GM23338 (cell line): ENCODE results near the gene MAGI1. TPM values are rescaled to one million over a fixed set of nuclear protein-coding genes. Genes with fewer than 3 reads are reported as not detected.

ENCODE experiments used
- ATAC-seq: fragments of 200-7000 bp; cut with Tn5 transposase; 3 replicates; pipeline ENCODE4 v1.9.1; 2020
- DNase-seq: peaks from one replicate; pipeline ENCODE4 v3.0.0-alpha.2; 2015; ENCODE audit warnings: low spot score
- H2AFZ ChIP-seq: fragments of 200-600 bp; sonication (generic); 2 replicates; pipeline ENCODE4 v1.8.0; 2016; ENCODE audit warnings: antibody characterized with exemption, mild to moderate bottlenecking, moderate library complexity
- H3F3A ChIP-seq: fragments of 200-600 bp; sonication (generic); replicated peaks from 2 replicates; pipeline ENCODE4 v1.8.0; 2017; ENCODE audit warnings: antibody characterized with exemption, mixed run types, low read depth
- H3K27ac ChIP-seq: fragments of 200-600 bp; sonication (generic); 2 replicates; pipeline ENCODE4 v1.6.1; 2016; ENCODE audit warnings: low read depth
- H3K27me3 ChIP-seq: fragments of 200-600 bp; sonication (generic); 2 replicates; pipeline ENCODE4 v1.8.0; 2016; ENCODE audit warnings: mild to moderate bottlenecking, mixed run types, moderate library complexity; ENCODE audit not compliant: insufficient read depth
- H3K36me3 ChIP-seq: fragments of 200-600 bp; sonication (generic); 2 replicates; pipeline ENCODE4 v1.8.0; 2016; ENCODE audit warnings: mild to moderate bottlenecking; ENCODE audit not compliant: insufficient read depth
- H3K4me1 ChIP-seq: fragments of 200-600 bp; sonication (generic); 2 replicates; pipeline ENCODE4 v1.8.0; 2016; ENCODE audit warnings: mild to moderate bottlenecking, moderate library complexity; ENCODE audit not compliant: insufficient read depth
- H3K4me2 ChIP-seq: fragments of 200-600 bp; sonication (generic); 2 replicates; pipeline ENCODE4 v1.7.1; 2017; ENCODE audit warnings: mixed run types
- H3K4me3 ChIP-seq: fragments of 200-600 bp; sonication (generic); 2 replicates; pipeline ENCODE4 v1.6.1; 2016; ENCODE audit warnings: mixed run types
- H3K79me2 ChIP-seq: fragments of 200-600 bp; sonication (generic); replicated peaks from 2 replicates; pipeline ENCODE4 v1.8.0; 2017; ENCODE audit warnings: mild to moderate bottlenecking; ENCODE audit not compliant: insufficient read depth
- H3K9me2 ChIP-seq: fragments of 200-600 bp; sonication (generic); 2 replicates; pipeline ENCODE4 v1.8.0; 2017; ENCODE audit not compliant: insufficient read depth
- H4K20me1 ChIP-seq: fragments of 200-600 bp; sonication (generic); replicated peaks from 2 replicates; pipeline ENCODE4 v1.8.0; 2017; ENCODE audit warnings: mild to moderate bottlenecking; ENCODE audit not compliant: insufficient read depth
- H3K27ac Mint-ChIP-seq: 2 replicates; pipeline ENCODE4 v1.8.0; 2020; ENCODE audit warnings: inconsistent platforms, mild to moderate bottlenecking, moderate library complexity, mixed read lengths
- H3K27me3 Mint-ChIP-seq: 3 replicates; pipeline ENCODE4 v1.8.0; 2022; ENCODE audit warnings: low read depth, mild to moderate bottlenecking, moderate library complexity, mixed read lengths, inconsistent platforms; ENCODE audit not compliant: insufficient read depth, poor library complexity
- H3K36me3 Mint-ChIP-seq: 3 replicates; pipeline ENCODE4 v1.8.0; 2021; ENCODE audit warnings: low read depth, mild to moderate bottlenecking, inconsistent platforms, moderate library complexity, mixed read lengths
- H3K4me1 Mint-ChIP-seq: 3 replicates; pipeline ENCODE4 v1.8.0; 2020; ENCODE audit warnings: mild to moderate bottlenecking, inconsistent platforms, mixed read lengths
- H3K4me3 Mint-ChIP-seq: 3 replicates; pipeline ENCODE4 v1.8.0; 2021; ENCODE audit warnings: moderate library complexity, mild to moderate bottlenecking, inconsistent platforms, mixed read lengths
- H3K9me3 Mint-ChIP-seq: 3 replicates; pipeline ENCODE4 v1.8.0; 2020; ENCODE audit warnings: moderate library complexity, mild to moderate bottlenecking, inconsistent platforms, mixed read lengths
- CREB1 ChIP-seq: fragments of 250-450 bp; sonication (Bioruptor Pico); IDR thresholded peaks from 2 replicates; pipeline ENCODE4 v1.5.0; 2020; ENCODE audit warnings: low read depth, mild to moderate bottlenecking, moderate library complexity
- EZH2 ChIP-seq: fragments of 200-600 bp; sonication (generic); IDR thresholded peaks from one replicate; pipeline ENCODE4 v1.8.0; 2017; ENCODE audit warnings: antibody characterized with exemption, mild to moderate bottlenecking, low read depth; ENCODE audit not compliant: unreplicated experiment
- EZH2phosphoT487 ChIP-seq: fragments of 200-600 bp; sonication (generic); IDR thresholded peaks from one replicate; pipeline ENCODE4 v1.8.1; 2018; ENCODE audit warnings: antibody characterized with exemption; ENCODE audit not compliant: unreplicated experiment
- NANOG ChIP-seq: IDR thresholded peaks from 2 replicates; pipeline ENCODE4 v1.6.1; 2016; ENCODE audit warnings: antibody characterized with exemption, borderline replicate concordance
- POLR2AphosphoS5 ChIP-seq: IDR thresholded peaks from 2 replicates; pipeline ENCODE4 v1.6.1; 2016; ENCODE audit warnings: antibody characterized with exemption, low read depth
- STAT1 ChIP-seq: IDR thresholded peaks from one replicate; pipeline ENCODE4 v1.6.1; 2016; ENCODE audit warnings: antibody characterized with exemption; ENCODE audit not compliant: unreplicated experiment
- ZNF331 ChIP-seq: fragments of 250-450 bp; sonication (Bioruptor Pico); IDR thresholded peaks from 2 replicates; pipeline ENCODE4 v1.5.0; 2020; ENCODE audit warnings: low read depth, mild to moderate bottlenecking, moderate library complexity
- polyA plus RNA-seq: library from polyadenylated mRNA; unstranded; fragments of >200 nt; fragmentation: Nextera tagmentation; extraction: Ambion mirVana; gene quantifications from 2 replicates; pipeline ENCODE4 v1.2.1, GENCODE V29; 2016
- total RNA-seq: library from RNA; depleted of rRNA; stranded (reverse); fragments of >200 nt; shearing (Covaris generic); gene quantifications from 2 replicates; pipeline ENCODE4 v1.2.3, GENCODE V29; 2014
- TF ChIP-seq, protein P1 (sequence below): fragments of 250-450 bp; sonication (Bioruptor Pico); IDR thresholded peaks from 2 replicates; pipeline ENCODE4 v1.5.0; 2020; ENCODE audit warnings: mild to moderate bottlenecking, moderate library complexity
- TF ChIP-seq, protein P2 (sequence below), 2 experiments: fragments of 200-600 bp in 1 of 2; sonication (generic) in 1 of 2; conservative IDR thresholded peaks; 2 replicates each; pipeline versions ENCODE4 v1.5.1 to v1.6.1; 2016 to 2017; ENCODE audit warnings: antibody characterized with exemption in 2 of 2, low read depth in 2 of 2, mild to moderate bottlenecking in 2 of 2, moderate library complexity in 1 of 2
- TF ChIP-seq, protein P3 (sequence below): IDR thresholded peaks from 2 replicates; pipeline ENCODE4 v1.6.1; 2016; ENCODE audit warnings: antibody characterized with exemption
- TF ChIP-seq, protein P4 (sequence below): IDR thresholded peaks from one replicate; pipeline ENCODE4 v1.6.1; 2018; ENCODE audit warnings: antibody characterized with exemption; ENCODE audit not compliant: unreplicated experiment

The MAGI1 gene
- total and polyA plus RNA-seq, 2 experiments from 2014 or later = 27.4 to 71.2 TPM

DNA sequence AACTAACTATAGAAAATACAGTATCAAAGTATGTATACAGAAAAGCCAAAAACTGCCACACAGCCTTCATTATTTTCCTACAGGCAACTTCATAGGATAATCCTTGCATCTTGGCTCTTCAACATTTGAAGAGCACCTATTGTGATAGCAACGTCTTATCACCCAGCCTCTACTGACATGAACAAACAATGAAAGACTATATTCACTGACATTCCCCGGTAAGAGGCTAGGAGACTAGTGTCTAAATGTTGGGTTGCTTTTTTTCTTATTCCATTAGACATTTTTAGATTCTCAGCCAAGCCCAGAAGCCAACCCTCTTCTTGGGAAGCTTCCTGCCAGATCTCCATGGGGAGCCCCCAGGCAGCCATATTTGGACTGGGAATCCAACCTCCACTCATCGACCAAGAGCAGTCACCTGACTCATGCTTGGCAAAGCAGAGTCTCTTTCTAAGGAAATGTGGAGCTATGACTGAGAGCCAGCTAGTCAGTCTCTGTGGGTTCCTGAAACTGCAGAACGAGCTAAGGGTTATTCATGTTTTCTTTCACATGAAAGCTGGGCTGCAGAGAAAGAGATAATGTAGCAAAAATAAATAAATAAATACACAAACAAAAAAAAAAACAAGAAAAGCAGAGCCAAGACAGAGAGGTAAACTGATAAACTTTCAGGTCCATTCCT, 227.5 kb downstream of the MAGI1 start:
- no peaks in the 10 kb centered on the region; the same call in 2 of the 3 replicates for H3K9me3 Mint-ChIP-seq
- no peak overlapping the region for H3K27ac Mint-ChIP-seq

More for the DNA sequence above, 227.5 kb downstream of the MAGI1 start:
- H3K36me3 ChIP-seq = no peaks in the 10 kb centered on the region
- no peak for DNase-seq
- H3K4me2 ChIP-seq = no peak overlapping the region
- H3K4me1 ChIP-seq = peaks cover 40% of the 10 kb centered on the region
- H3K4me3 ChIP-seq = no peak overlapping the region
- no peak overlapping the region for H3K27ac ChIP-seq
- TF ChIP-seq ZNF331 (CRISPR knock-in tag) (no peak), EZH2 (no peak), CREB1 (CRISPR knock-in tag) (no peak), STAT1 (no peak), POLR2AphosphoS5 (no peak), EZH2phosphoT487 (no peak), NANOG (no peak)
- TF ChIP-seq, protein P1, sequence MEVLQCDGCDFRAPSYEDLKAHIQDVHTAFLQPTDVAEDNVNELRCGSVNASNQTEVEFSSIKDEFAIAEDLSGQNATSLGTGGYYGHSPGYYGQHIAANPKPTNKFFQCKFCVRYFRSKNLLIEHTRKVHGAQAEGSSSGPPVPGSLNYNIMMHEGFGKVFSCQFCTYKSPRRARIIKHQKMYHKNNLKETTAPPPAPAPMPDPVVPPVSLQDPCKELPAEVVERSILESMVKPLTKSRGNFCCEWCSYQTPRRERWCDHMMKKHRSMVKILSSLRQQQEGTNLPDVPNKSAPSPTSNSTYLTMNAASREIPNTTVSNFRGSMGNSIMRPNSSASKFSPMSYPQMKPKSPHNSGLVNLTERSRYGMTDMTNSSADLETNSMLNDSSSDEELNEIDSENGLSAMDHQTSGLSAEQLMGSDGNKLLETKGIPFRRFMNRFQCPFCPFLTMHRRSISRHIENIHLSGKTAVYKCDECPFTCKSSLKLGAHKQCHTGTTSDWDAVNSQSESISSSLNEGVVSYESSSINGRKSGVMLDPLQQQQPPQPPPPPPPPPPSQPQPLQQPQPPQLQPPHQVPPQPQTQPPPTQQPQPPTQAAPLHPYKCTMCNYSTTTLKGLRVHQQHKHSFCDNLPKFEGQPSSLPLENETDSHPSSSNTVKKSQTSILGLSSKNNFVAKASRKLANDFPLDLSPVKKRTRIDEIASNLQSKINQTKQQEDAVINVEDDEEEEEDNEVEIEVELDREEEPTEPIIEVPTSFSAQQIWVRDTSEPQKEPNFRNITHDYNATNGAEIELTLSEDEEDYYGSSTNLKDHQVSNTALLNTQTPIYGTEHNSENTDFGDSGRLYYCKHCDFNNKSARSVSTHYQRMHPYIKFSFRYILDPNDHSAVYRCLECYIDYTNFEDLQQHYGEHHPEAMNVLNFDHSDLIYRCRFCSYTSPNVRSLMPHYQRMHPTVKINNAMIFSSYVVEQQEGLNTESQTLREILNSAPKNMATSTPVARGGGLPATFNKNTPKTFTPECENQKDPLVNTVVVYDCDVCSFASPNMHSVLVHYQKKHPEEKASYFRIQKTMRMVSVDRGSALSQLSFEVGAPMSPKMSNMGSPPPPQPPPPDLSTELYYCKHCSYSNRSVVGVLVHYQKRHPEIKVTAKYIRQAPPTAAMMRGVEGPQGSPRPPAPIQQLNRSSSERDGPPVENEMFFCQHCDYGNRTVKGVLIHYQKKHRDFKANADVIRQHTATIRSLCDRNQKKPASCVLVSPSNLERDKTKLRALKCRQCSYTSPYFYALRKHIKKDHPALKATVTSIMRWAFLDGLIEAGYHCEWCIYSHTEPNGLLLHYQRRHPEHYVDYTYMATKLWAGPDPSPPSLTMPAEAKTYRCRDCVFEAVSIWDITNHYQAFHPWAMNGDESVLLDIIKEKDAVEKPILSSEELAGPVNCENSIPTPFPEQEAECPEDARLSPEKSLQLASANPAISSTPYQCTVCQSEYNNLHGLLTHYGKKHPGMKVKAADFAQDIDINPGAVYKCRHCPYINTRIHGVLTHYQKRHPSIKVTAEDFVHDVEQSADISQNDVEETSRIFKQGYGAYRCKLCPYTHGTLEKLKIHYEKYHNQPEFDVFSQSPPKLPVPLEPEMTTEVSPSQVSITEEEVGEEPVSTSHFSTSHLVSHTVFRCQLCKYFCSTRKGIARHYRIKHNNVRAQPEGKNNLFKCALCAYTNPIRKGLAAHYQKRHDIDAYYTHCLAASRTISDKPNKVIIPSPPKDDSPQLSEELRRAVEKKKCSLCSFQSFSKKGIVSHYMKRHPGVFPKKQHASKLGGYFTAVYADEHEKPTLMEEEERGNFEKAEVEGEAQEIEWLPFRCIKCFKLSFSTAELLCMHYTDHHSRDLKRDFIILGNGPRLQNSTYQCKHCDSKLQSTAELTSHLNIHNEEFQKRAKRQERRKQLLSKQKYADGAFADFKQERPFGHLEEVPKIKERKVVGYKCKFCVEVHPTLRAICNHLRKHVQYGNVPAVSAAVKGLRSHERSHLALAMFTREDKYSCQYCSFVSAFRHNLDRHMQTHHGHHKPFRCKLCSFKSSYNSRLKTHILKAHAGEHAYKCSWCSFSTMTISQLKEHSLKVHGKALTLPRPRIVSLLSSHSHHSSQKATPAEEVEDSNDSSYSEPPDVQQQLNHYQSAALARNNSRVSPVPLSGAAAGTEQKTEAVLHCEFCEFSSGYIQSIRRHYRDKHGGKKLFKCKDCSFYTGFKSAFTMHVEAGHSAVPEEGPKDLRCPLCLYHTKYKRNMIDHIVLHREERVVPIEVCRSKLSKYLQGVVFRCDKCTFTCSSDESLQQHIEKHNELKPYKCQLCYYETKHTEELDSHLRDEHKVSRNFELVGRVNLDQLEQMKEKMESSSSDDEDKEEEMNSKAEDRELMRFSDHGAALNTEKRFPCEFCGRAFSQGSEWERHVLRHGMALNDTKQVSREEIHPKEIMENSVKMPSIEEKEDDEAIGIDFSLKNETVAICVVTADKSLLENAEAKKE = no peak
- TF ChIP-seq, protein P2, sequence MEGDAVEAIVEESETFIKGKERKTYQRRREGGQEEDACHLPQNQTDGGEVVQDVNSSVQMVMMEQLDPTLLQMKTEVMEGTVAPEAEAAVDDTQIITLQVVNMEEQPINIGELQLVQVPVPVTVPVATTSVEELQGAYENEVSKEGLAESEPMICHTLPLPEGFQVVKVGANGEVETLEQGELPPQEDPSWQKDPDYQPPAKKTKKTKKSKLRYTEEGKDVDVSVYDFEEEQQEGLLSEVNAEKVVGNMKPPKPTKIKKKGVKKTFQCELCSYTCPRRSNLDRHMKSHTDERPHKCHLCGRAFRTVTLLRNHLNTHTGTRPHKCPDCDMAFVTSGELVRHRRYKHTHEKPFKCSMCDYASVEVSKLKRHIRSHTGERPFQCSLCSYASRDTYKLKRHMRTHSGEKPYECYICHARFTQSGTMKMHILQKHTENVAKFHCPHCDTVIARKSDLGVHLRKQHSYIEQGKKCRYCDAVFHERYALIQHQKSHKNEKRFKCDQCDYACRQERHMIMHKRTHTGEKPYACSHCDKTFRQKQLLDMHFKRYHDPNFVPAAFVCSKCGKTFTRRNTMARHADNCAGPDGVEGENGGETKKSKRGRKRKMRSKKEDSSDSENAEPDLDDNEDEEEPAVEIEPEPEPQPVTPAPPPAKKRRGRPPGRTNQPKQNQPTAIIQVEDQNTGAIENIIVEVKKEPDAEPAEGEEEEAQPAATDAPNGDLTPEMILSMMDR (conservative IDR thresholded peaks at IDR 0.05; ENCODE audit: low read depth in 2 of 2) = no peak
- TF ChIP-seq, protein P3, sequence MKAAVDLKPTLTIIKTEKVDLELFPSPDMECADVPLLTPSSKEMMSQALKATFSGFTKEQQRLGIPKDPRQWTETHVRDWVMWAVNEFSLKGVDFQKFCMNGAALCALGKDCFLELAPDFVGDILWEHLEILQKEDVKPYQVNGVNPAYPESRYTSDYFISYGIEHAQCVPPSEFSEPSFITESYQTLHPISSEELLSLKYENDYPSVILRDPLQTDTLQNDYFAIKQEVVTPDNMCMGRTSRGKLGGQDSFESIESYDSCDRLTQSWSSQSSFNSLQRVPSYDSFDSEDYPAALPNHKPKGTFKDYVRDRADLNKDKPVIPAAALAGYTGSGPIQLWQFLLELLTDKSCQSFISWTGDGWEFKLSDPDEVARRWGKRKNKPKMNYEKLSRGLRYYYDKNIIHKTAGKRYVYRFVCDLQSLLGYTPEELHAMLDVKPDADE = no peak
- TF ChIP-seq, protein P4, sequence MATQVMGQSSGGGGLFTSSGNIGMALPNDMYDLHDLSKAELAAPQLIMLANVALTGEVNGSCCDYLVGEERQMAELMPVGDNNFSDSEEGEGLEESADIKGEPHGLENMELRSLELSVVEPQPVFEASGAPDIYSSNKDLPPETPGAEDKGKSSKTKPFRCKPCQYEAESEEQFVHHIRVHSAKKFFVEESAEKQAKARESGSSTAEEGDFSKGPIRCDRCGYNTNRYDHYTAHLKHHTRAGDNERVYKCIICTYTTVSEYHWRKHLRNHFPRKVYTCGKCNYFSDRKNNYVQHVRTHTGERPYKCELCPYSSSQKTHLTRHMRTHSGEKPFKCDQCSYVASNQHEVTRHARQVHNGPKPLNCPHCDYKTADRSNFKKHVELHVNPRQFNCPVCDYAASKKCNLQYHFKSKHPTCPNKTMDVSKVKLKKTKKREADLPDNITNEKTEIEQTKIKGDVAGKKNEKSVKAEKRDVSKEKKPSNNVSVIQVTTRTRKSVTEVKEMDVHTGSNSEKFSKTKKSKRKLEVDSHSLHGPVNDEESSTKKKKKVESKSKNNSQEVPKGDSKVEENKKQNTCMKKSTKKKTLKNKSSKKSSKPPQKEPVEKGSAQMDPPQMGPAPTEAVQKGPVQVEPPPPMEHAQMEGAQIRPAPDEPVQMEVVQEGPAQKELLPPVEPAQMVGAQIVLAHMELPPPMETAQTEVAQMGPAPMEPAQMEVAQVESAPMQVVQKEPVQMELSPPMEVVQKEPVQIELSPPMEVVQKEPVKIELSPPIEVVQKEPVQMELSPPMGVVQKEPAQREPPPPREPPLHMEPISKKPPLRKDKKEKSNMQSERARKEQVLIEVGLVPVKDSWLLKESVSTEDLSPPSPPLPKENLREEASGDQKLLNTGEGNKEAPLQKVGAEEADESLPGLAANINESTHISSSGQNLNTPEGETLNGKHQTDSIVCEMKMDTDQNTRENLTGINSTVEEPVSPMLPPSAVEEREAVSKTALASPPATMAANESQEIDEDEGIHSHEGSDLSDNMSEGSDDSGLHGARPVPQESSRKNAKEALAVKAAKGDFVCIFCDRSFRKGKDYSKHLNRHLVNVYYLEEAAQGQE = no peak
- peaks cover 4% of the 10 kb centered on the region for H3K27me3 Mint-ChIP-seq
- H3K79me2 ChIP-seq = peaks cover 15% of the 10 kb centered on the region
- ATAC-seq = no peak
- peaks cover 9% of the 10 kb centered on the region; the same call in 1 of the 2 replicates for H3K9me2 ChIP-seq
- no peaks in the 10 kb centered on the region for H3K36me3 Mint-ChIP-seq
- H3K27me3 ChIP-seq = no peaks in the 10 kb centered on the region
- no peak overlapping the region for H2AFZ ChIP-seq
- H3F3A ChIP-seq = no peaks in the 10 kb centered on the region
- H4K20me1 ChIP-seq = peaks cover 20% of the 10 kb centered on the region; the same call in 1 of the 2 replicates
- no peak overlapping the region for H3K4me3 Mint-ChIP-seq
- peaks cover 39% of the 10 kb centered on the region for H3K4me1 Mint-ChIP-seq
